CD4-positive, alpha-beta T cell treated with Interleukin-6 for 4 hours (primary cell): ENCODE data around the gene ST13.
A peak's percentile ranks its signal among the peaks of the same experiment; 100 is the strongest.
"Not testable (repeated sequence)": the region's sequence is repeated elsewhere in the genome, so short reads cannot be mapped to it uniquely, and the experiment has no call there.

ENCODE experiments used
- DNase-seq: peaks from one replicate; pipeline ENCODE4 v3.0.0-alpha.2; 2020; ENCODE audit warnings: mixed read lengths

The ST13 gene

GRCh38 chr22:40856513-40857308, at the start of gene ST13, which contains the start of gene XPNPEP3:
TSS of gene ST13 (minus strand) at chr22:40856639. CDS start at chr22:40856540, 99 bp downstream.
TSS of gene XPNPEP3 (plus strand) at chr22:40857148. CDS start at chr22:40857182, 34 bp downstream.
- DNase-seq: peak; percentile 97

DNA sequence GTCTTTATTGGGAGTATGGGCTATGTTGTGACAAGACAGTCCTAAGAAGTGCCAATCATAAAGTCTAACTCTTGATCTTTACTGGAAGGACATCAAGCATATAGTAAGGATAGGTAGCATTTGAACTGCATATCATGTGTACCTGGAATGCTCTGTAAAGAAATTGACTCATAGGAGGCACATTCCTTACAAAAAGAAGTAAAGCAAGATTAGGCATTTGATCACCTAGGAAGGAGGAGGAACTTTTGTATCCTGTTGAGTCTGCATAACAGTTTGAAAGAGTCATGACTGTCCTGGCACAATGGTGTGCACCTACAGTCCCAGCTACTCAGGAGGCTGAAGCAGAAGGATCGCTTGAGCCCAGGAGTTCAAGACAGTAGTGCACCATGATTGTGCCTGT, 47.7 kb upstream of the ST13 start:
- DNase-seq: no peak

DNA sequence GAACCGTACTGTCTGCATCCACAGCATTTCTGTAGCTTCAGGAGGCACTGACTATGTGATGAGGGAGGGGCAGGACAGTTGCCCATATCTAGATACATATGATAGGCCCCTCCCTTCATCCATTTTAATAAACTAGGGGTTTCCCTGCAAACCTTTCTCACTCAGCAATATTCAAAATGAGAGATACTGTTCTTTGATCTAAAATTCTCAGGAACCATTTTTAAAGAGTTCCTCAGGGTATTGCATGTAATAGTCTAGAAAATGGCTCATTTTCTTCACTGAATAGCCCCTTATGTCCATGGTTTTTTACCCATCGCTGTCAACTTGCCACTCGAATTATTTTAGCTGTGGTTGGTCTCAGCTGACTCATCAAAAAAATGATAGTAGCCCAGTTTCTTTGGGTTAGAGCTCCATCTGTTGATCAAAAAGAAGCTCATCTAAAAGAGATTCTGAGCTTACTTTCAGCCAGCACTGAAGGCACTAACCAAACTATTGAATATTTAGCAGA, 42.5 kb upstream of the ST13 start:
- peak; percentile 3 for DNase-seq

- DNase-seq: no peak
These were observed 38.0 kb upstream of the ST13 start for GRCh38 chr22:40894417-40894816.

DNA sequence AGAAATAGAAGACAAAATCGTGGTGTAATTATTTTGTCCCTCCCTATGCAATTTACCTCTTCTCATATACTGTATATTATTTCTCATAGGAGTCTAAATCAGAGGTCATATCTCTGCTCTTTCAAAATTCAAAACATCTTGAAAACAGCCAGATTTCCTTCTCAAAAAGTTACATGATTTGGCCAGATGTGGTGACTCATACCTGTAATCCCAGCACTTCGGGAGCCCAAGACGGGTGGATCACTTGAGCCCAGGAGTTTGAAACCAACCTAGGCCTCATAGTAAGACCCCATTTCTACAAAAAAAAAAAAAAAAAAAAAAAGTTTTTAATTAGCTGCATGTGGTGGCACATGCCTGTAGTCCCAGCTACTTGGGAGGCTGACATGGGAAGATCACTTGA, 34.4 kb upstream of the ST13 start:
- DNase-seq: no peak

DNA sequence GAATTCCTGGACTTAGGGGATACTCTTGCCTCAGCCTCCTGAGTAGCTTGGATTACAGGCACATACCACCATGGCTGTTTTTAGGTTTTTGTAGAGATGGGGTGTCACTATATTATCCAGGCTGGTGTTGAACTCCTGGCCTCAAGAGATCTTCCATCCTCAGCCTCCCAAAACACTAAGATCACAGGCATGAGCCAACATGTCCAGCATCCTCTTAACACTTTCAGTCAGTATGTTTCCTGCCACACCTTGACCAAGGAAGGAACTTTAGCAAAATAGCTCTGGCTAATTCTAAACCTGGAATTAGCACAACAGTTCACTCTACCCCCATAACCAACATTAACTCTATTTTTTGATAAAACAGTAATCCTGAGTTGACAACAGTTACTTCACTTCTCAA, 32.7 kb upstream of the ST13 start:
- no peak for DNase-seq

GRCh38 chr22:40878922-40879321, 22.5 kb upstream of the ST13 start:
- no peak for DNase-seq

DNA sequence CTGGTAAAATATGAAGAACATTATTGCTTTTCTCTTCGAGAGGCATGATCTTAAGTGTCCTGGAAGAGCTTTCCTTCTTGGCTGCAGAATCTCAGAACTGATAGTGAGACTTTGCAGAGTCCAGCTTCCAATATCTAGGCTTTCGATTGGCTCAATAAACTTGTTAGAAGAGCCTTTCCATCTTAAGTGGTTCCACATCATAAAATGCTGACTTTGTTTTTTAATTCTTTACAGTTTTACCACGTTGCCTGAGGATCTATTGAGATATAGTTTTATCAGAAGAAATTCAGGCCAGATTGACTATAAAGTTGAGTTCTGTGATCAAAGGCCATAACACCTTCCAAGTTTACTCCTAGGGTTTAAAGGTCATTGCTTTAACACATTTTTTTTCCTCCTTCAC, 21.0 kb upstream of the ST13 start:
- DNase-seq: no peak

- DNase-seq: no peak
These were observed 20.5 kb upstream of the ST13 start for GRCh38 chr22:40876907-40877306.

DNA sequence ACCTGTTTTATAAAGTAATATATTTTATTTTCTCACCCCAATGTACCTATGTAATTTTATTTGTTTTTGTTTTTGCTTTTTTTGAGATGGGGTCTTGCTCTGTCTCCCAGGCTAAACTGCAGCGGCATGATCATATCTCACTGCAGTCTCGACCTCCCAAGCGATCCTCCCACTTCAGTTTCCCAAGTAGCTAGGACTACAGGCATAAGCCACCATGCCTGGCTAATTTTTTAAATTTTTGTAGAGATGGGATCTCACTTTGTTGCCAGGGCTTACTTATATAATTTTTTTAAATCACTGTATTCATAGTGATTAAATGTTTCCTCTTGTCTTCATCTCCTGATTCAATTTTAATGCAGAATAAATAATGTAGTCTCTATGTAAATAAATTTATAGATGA, 18.7 kb upstream of the ST13 start:
- DNase-seq: no peak

GRCh38 chr22:40874016-40874415, 17.6 kb upstream of the ST13 start:
- no peak for DNase-seq

DNA sequence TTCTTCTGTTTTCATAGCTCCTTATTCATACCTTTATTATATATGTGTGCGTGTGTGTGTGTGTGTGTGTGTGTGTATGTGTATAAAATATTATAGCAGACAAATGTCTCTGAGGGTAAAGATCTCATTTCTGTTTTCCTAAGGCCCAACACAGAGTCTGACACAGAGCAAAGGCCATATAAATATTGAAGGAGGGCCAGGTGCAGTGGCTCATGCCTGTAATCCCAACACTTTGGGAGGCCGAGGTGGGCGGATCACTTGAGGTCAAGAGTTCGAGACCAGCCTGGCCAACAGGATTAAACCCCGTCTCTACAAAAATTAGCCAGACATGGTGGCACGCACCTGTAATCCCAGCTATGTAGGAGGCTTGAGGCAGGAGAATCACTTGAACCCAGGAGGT, 11.9 kb upstream of the ST13 start:
- not testable (repeated sequence) for DNase-seq

- no peak for DNase-seq
These were observed 10.7 kb upstream of the ST13 start for GRCh38 chr22:40867109-40867508.

DNA sequence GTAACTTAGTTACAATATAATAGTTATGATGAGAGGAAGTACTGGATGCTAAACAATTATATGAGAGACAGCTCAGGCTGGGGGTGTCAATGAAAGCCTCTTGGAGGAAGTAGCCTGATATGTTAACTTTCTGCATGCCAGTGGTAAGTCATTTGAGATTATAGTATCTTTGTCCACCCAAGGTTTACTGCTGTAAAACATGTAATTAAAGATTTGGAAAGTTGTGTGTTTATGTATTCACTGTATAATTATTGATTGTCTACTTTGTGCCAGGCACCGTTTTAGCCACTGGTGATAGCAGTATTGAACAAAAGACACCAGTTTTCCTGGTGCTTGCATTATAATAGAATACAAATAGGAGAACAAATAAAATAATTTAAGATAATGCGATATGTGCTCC, 6.1 kb upstream of the ST13 start:
- DNase-seq: no peak

DNA sequence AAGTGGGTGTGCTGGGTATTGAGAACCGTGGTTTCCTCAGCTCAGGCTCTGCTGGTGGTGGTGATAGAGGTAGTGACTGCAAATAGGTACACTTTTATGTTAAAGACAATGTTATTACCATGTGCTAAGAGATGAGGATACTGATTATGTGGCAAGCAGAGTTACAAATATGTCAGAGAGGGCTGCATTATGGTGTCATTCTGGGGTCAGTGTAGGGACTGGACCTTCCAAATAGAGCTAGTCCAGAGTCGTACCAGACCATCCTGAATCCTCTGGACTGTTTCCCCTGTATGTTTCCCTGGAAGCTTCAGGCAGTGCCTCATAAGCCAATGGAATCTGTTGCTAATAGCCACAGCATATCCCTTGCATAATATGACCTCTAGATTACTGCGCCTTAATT, 5.6 kb upstream of the ST13 start, which contains the start of gene DNAJB7:
TSS of gene DNAJB7 (minus strand) at position 101 of the 400 bp plus-strand sequence. CDS start 119 bp downstream, outside the sequence.
- no peak for DNase-seq

DNA sequence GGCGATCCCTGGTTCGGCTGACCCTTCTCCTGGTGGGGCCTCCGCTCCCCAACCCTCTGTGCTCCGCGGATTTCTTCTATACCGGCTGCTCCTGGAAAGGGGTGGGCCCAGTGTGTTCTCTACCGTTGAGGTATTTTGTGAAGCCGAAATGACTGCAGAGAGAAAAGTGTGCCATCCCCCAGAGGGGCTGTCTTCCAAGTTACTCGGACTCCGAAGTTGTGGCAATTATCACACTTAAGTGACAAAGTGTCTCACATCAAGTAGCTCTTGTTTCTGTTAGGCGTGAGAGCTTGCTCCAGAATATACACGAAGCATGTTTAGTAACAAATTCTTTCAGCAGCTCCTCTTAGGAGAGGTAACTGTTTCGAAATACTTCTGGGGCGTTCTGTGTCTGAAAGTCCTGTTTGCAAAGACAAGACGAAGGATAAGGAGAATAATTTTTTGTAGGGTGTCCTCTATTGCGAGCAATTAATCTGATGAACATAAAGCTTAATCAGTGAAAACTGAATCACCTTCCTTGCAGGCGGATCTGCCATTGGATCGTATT, 943 bp upstream of the ST13 start:
- no peak for DNase-seq

DNA sequence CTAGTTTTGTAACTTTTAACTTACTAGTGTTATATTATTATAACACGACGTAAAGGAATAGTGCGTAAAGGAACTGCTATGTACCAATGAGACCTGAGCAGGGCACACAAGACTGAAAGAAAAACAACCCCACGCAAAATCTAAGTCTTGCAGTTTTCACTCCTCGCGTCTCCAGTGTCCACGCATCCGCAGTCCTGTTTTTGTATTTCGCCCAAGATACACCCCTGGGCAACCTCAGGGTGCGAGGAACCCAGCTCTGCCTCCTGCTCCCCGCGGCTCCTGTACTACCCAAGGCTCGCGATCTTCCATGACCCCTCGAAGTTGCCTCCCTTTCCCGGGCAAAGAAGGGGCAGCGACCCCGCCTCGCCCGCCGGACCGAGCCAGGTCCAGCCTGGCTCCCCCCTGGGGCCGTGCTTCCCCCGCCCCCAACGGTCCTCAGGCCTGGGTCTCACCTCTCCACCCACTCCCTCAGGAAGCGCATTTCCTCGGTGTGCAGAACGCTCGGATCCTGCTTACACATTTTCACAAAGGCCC, 393 bp downstream of the ST13 start:
- DNase-seq: peak; percentile 21

GRCh38 chr22:40855071-40855978, 1.1 kb downstream of the ST13 start:
- no peak for DNase-seq

DNA sequence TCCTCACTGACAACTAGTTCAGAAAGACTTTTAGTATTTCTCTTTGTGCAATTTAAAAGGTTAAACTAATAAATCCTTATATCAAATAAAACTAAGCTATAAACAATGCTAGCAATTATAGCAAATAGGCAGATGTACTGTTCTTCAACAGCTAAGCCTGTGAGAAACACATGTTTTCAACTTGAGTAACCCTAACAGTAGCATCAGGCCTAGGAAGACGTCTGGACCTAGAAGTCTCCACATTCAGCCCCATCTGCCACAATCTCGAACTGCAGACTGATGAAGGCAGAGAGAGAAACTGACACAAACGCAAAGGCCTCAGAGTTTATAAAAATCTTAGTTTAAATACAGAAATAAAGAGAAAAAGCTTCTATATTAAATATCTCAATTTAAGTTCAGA, 2.5 kb downstream of the ST13 start:
- DNase-seq: no peak

DNA sequence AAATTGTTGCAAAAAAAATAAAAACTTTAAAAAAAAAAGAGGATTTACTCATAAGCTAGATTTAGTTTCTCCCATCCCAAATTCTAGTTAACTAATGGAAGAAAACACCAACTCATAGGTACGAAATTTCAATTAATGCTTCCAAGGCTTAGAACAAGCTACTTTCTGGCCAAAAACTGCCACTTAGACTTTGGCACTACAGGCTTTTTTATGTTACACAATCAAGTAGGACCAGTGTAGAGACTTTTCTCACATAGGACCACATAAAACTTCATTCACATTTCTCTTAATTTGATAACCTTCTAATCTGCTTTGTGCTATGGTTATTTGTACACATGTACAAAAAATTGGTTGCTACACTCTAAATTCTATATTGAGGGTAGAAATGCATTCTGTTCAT, 3.1 kb downstream of the ST13 start:
- no peak for DNase-seq

DNA sequence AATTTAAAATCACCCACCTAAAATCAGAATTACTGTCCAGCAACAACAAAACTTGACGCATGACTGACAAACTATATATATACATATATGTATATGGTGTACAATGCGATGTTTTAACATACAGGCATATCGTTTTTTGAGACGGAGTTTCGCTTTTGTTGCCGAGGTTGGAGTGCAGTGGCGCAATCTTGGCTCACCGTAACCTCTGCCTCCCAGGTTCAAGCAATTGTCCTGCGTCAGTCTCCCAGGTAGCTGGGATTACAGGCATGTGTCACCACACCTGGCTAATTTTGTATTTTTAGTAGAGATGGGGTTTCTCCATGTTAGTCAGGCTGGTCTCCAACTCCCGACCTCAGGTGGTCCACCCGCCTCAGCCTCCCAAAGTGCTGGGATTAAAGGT, 10.6 kb downstream of the ST13 start:
- DNase-seq: not testable (repeated sequence)

- no peak for DNase-seq
These were observed 11.5 kb downstream of the ST13 start for GRCh38 chr22:40844951-40845350.

DNA sequence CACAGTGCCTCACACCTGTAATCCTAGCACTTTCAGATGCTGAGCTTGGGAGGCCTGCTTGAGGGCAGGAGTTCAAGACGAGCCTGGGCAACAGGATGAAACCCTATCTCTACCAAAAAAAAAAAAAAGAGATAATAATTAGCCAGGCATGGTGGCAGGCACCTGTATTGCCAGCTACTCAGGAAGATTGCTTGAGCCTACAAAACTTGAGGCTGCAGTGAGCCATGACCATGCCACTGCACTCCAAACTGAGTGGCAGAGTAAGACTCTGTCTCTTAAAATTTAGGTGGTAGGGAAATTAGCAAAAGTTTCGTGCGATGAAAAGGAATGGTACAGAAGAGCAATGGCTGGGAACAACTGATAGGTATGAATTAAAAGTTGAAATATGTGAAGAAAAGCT, 18.0 kb downstream of the ST13 start:
- no peak for DNase-seq
